Small intestine (tissue), 7 donors: ENCODE measurements around the gene ASAP3. TPM values are rescaled to one million over a fixed set of nuclear protein-coding genes. Genes with fewer than 3 reads are reported as not detected.

Experiments
- DNase-seq, 2 donors: peaks; one replicate each; pipeline versions ENCODE4 v3.0.0 to v3.0.0-alpha.2; 2013
- FAIRE-seq: peaks from 2 replicates; lab custom pipeline; 2012; peaks lifted over from hg19 to GRCh38; lab: Jason Lieb, UNC
- H3K27ac ChIP-seq, 3 donors: one replicate each; pipeline ENCODE4 v1.5.1; 2013; ENCODE audit warnings: low read length in 2 of 3, mild to moderate bottlenecking in 2 of 3, control low read depth in 1 of 3, inconsistent platforms in 1 of 3, low read depth in 1 of 3, moderate library complexity in 1 of 3
- H3K27me3 ChIP-seq, 3 donors: one replicate each; pipeline ENCODE4 v1.6.1; 2013; ENCODE audit warnings: low read length in 3 of 3, inconsistent platforms in 1 of 3; ENCODE audit not compliant: control insufficient read depth in 3 of 3, insufficient read depth in 3 of 3
- H3K36me3 ChIP-seq, 3 donors: one replicate each; pipeline ENCODE4 v1.6.1; 2013; ENCODE audit warnings: low read length in 3 of 3, inconsistent platforms in 1 of 3, low read depth in 1 of 3, mild to moderate bottlenecking in 1 of 3, moderate library complexity in 1 of 3; ENCODE audit not compliant: control insufficient read depth in 3 of 3, insufficient read depth in 2 of 3
- H3K4me1 ChIP-seq, 3 donors: one replicate each; pipeline ENCODE4 v1.6.1; 2013; ENCODE audit warnings: low read length in 2 of 3, inconsistent platforms in 1 of 3, low read depth in 1 of 3, mild to moderate bottlenecking in 1 of 3, moderate library complexity in 1 of 3; ENCODE audit not compliant: control insufficient read depth in 3 of 3, insufficient read depth in 2 of 3
- H3K4me3 ChIP-seq, 3 donors: one replicate each; pipeline ENCODE4 v1.5.1; 2013; ENCODE audit warnings: low read length in 3 of 3, control low read depth in 1 of 3, inconsistent platforms in 1 of 3, low read depth in 1 of 3, mild to moderate bottlenecking in 1 of 3, moderate library complexity in 1 of 3
- H3K9me3 ChIP-seq, 2 donors: one replicate each; pipeline ENCODE4 v1.6.1; 2013; ENCODE audit warnings: low read depth in 1 of 2, low read length in 1 of 2; ENCODE audit not compliant: control insufficient read depth in 2 of 2, insufficient read depth in 1 of 2
- WGBS, 3 donors: extraction: QIAGEN DNeasy Blood & Tissue Kit; methylation state at CpG; one replicate each; pipeline ENCODE4 v1.1.7; 2013; 5-methylcytosine and 5-hydroxymethylcytosine counted together
- polyA plus RNA-seq, 4 donors: library from polyadenylated mRNA; stranded (reverse) in 3 of 4; unstranded in 1 of 4; fragments of 200-250 nt in 3 of 4; fragments of 120-200 nt in 1 of 4; gene quantifications; one replicate each; pipeline versions ENCODE4 v1.2.1 to v1.2.3, GENCODE V29; 2013
- donor health status: healthy with polysubstance abuse.
- donor health status: control.
- donor health status: control.
- donor health status: Bipolar disorder and iron deficiency.
- donor health status: healthy.

The ASAP3 gene
- polyA plus RNA-seq, 4 donors, result 1.9 to 14.6 (median 5.4) TPM

GRCh38 chr1:23522244-23522982 is 38.4 kb upstream of the ASAP3 start:
- 75 to 94% (median 85%) methylated on average over 7 of the region's 7 CpGs for WGBS, 3 donors
- peaks cover 0 to 28% (median 2%) of the 10 kb centered on the region in 3 donors for H3K36me3 ChIP-seq
- no peaks in the 10 kb centered on the region for H3K9me3 ChIP-seq
- peaks cover 12 to 37% (median 21%) of the 10 kb centered on the region in 3 donors for H3K4me1 ChIP-seq
- H3K27me3 ChIP-seq, result no peaks in the 10 kb centered on the region
- no peak overlapping the region for H3K27ac ChIP-seq
- H3K4me3 ChIP-seq, result no peak overlapping the region
- FAIRE-seq, result no peak
- no peak for DNase-seq

- H3K27ac ChIP-seq, result no peak overlapping the region
- H3K36me3 ChIP-seq, result peaks cover 0 to 23% (median 2%) of the 10 kb centered on the region in 3 donors
- FAIRE-seq (no peak), DNase-seq (no peak)
- no peaks in the 10 kb centered on the region for H3K27me3 ChIP-seq
- no peak overlapping the region for H3K4me3 ChIP-seq
- H3K9me3 ChIP-seq, result no peaks in the 10 kb centered on the region
- H3K4me1 ChIP-seq, result peaks cover 8 to 29% (median 15%) of the 10 kb centered on the region in 3 donors
- 95 to 96% (median 96%) methylated on average over 16 of the region's 16 CpGs for WGBS, 3 donors
Measured at GRCh38 chr1:23521588-23521987, 37.6 kb upstream of the ASAP3 start.

- FAIRE-seq (no peak), DNase-seq (no peak)
- Histone ChIP-seq H3K4me3 (no peak overlapping the region), H3K4me1 (no peaks in the 10 kb centered on the region), H3K27ac (no peak overlapping the region), H3K27me3 (no peaks in the 10 kb centered on the region), H3K9me3 (no peaks in the 10 kb centered on the region), H3K36me3 (peaks cover 0 to 51% (median 5%) of the 10 kb centered on the region in 3 donors)
- 89 to 96% (median 96%) methylated on average over 9 of the region's 9 CpGs for WGBS, 3 donors
Measured at GRCh38 chr1:23517581-23517980, 33.6 kb upstream of the ASAP3 start.

GRCh38 chr1:23515905-23516304 is 31.9 kb upstream of the ASAP3 start:
- H3K9me3 ChIP-seq, result no peaks in the 10 kb centered on the region
- H3K36me3 ChIP-seq, result peaks cover 0 to 49% (median 3%) of the 10 kb centered on the region in 3 donors
- H3K4me1 ChIP-seq, result no peaks in the 10 kb centered on the region
- no peak overlapping the region for H3K27ac ChIP-seq
- DNase-seq (no peak), FAIRE-seq (no peak)
- 96 to 99% (median 98%) methylated on average over 4 of the region's 4 CpGs for WGBS, 3 donors
- no peak overlapping the region for H3K4me3 ChIP-seq
- H3K27me3 ChIP-seq, result no peaks in the 10 kb centered on the region

- Histone ChIP-seq H3K4me1 (no peaks in the 10 kb centered on the region), H3K4me3 (no peak overlapping the region), H3K27ac (no peak overlapping the region), H3K27me3 (no peaks in the 10 kb centered on the region), H3K36me3 (peaks cover 0 to 56% (median 3%) of the 10 kb centered on the region in 3 donors), H3K9me3 (no peaks in the 10 kb centered on the region)
- 85 to 96% (median 91%) methylated on average over 3 of the region's 3 CpGs for WGBS, 3 donors
- DNase-seq (no peak), FAIRE-seq (no peak)
Measured at GRCh38 chr1:23514111-23514679, 30.2 kb upstream of the ASAP3 start.

- H3K27ac ChIP-seq, result no peak overlapping the region
- DNase-seq (no peak), FAIRE-seq (no peak)
- no peaks in the 10 kb centered on the region for H3K27me3 ChIP-seq
- WGBS, 3 donors, result 92 to 95% (median 93%) methylated on average over 14 to 15 of the region's 15 CpGs
- H3K4me1 ChIP-seq, result no peaks in the 10 kb centered on the region
- H3K4me3 ChIP-seq, result no peak overlapping the region
- peaks cover 0 to 54% (median under 1%) of the 10 kb centered on the region in 3 donors for H3K36me3 ChIP-seq
- H3K9me3 ChIP-seq, result no peaks in the 10 kb centered on the region
Measured at GRCh38 chr1:23509896-23510295, 25.9 kb upstream of the ASAP3 start.

- Histone ChIP-seq H3K36me3 (peaks cover 0 to 33% (median 0%) of the 10 kb centered on the region in 3 donors), H3K4me1 (no peaks in the 10 kb centered on the region), H3K27me3 (no peaks in the 10 kb centered on the region), H3K9me3 (no peaks in the 10 kb centered on the region), H3K27ac (no peak overlapping the region), H3K4me3 (no peak overlapping the region)
- WGBS, 3 donors, result 84 to 86% (median 86%) methylated on average over 13 of the region's 13 CpGs
- FAIRE-seq (no peak), DNase-seq (no peak)
Measured at GRCh38 chr1:23506376-23507107, 22.6 kb upstream of the ASAP3 start.

GRCh38 chr1:23505851-23506250 is 21.9 kb upstream of the ASAP3 start:
- no peaks in the 10 kb centered on the region for H3K27me3 ChIP-seq
- FAIRE-seq, result no peak
- DNase-seq, result no peak
- H3K4me3 ChIP-seq, result no peak overlapping the region
- H3K36me3 ChIP-seq, result peaks cover 0 to 31% (median 0%) of the 10 kb centered on the region in 3 donors
- H3K27ac ChIP-seq, result no peak overlapping the region
- no peaks in the 10 kb centered on the region for H3K9me3 ChIP-seq
- 94 to 97% (median 96%) methylated on average over 6 of the region's 6 CpGs for WGBS, 3 donors
- H3K4me1 ChIP-seq, result no peaks in the 10 kb centered on the region
